COLO829 (cell line): ENCODE measurements around the gene PTPRN2.
A peak's percentile ranks its signal among the peaks of the same experiment; 100 is the strongest.
"Not testable (repeated sequence)": the region's sequence is repeated elsewhere in the genome, so short reads cannot be mapped to it uniquely, and the experiment has no call there.

ENCODE experiments used
- DNase-seq: peaks from one replicate; pipeline ENCODE4 v3.0.0; 2012; ENCODE audit warnings: low spot score

PTPRN2 gene

DNA sequence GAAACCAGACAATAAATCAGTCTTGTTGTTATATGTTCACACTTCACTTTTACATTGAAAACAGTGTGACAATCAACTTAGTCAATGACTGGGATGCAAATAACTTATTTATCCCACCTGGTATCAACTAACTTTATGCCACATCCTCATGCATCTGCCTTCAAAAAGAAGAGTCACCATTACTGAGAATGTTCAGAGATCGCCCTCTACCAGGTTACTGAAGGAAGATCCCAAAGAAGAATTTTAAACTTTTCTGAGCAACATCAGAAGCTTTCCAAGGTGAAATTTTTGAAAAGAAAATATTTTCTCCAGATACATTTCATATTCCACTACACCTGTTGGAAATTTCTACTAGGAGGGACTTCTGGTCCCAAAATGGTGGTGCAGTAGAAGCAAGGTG is 359.5 kb downstream of the PTPRN2 start:
- DNase-seq = no peak

DNA sequence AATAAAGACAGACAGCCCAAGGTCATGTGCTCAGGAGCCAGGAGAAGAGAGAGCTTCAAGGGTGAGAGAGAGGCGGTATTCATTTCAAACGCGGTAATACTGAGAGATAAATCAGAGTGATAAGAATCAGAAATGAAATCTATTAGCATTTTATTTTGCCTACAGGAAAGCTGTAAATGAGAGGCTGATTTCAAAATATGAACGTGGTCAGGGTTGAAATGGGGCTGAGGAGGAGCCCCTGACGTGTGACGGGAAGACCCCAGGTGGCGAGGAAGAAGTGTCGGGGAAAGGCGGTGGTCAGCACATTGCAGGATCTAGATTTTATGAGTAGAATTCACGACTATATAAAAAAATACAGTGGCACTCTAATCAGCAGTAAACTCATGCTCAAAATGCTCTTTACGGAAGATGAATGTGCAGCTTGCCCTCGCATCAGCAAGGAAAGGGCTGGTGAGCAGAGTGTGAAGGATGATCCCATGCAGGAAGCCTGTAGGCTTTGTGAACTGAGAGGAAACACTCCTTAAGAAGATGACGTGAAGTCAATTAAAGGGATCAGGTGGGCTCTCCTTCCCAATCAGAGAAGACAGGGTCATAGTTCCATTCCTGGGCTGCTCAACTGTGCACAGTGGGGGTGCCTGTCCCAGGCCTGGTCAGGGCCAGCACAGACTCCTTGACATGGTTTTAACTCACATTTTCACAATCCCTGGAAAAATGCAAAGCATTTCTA is 360.2 kb downstream of the PTPRN2 start:
- no peak for DNase-seq

DNA sequence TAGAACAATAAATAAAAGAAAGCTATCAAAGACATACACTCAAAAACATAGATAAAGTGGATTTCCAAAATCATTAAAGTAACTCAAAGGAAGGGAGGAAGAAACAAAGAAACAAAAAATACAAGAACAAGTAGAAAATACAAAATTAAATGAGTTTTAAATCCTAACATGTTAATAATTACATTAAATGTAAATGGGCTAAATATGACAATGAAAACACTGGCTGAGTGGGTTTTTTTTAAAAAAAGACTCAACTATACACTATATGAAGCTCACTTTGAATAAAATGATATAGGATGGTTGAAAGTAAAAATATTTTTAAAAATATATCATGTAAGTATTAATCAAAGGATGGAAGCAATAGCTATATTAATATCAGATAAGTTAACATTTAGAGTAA is 371.4 kb downstream of the PTPRN2 start:
- no peak for DNase-seq

DNA sequence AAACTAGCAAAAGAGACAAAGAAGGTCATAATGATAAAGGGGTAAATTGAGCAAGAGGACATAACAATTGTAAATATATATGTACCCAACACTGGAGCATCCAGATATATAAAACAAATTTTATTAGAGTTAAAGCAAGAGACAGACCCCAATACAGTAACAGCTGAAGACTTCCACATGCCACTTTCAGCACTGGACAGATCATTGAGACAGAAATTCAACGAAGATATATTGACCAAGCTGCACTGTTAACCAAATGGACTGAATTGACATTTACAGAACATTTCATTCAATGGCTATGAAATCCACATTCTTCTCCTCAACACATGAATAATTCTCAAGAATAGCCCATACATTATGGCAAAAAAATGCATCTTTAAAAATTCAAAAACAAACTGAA is 378.2 kb downstream of the PTPRN2 start:
- DNase-seq = no peak

DNA sequence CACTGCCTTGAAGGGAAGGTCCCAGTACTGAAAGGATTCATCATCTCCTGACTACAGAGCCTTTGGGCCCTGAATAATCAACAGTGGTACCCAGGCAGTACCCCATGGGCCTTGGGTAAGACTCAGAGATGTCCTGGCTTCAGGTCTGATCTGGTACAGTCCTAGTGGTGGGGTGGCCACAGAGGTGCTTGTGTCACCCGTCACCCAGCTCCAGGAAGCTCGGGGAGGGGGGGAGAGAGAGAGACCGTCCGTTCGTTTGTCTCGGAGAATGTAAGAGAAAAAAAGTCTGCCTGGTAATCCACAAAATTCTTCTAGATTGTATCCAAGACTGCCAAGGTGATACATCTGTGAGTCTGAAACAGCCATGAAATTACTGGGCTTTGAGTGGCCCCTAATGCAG is 381.3 kb downstream of the PTPRN2 start:
- DNase-seq = no peak

DNA sequence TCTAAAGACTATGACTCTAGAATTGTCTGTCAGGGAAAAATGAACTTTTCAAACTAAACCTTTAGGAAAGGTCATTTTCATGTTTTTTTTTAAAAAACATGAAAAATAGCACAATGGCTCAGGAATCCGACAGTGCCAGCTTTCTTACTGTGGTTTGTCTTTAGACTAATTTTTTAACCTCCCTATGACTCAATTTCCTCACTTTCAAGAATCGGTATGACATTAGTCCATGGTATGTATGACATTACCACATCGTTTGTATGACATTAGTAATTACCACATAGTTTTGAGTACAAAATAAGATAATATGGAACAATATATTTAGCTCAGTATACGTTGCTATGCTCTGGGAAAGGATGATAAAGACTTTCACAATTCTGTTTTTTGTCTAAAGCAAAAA is 383.2 kb downstream of the PTPRN2 start:
- no peak for DNase-seq

DNA sequence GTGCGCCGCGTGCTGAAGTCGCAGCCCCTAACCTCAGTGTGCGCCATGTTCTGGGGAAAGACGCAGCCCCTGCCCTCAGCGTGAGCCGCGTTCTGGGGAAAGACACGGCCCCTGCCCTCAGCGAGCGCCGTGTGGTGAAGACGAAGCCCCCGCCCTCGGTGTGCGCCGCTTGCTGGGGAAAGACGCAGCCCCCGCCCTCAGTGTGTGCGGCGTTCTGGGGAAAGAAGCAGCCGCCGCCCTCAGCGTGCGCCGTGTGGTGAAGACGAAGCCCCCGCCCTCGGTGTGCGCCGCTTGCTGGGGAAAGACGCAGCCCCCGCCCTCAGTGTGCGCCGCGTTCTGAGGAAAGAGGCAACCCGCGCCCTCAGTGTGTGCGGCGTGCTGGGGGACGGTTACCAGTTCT is 383.7 kb downstream of the PTPRN2 start:
- not testable (repeated sequence) for DNase-seq

DNA sequence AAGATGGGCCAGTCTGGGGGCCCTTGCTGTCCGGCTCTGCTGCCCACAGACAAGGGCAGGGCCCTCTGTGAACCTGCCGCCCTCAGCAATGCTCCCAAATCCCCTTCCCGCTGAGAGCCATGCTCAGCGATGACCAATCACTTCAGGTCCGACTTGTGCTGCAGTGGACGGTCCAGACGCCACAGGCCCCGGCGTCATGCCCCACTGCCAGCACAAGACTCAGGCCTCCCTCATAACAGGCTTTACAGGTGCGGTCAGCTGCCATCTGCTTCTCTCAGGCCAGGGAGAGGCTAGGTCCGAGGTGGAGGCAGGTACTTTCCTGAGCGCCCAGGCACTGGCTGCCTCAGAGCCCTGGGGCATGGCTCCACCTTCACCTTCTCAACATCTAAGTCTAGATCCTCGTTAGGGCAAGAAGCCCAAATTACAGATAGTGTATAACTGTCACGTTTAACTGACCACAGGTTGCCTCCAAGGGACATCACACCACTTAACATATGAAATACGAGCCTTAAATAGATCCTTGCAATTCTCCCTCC is 393.2 kb downstream of the PTPRN2 start:
- no peak for DNase-seq

DNA sequence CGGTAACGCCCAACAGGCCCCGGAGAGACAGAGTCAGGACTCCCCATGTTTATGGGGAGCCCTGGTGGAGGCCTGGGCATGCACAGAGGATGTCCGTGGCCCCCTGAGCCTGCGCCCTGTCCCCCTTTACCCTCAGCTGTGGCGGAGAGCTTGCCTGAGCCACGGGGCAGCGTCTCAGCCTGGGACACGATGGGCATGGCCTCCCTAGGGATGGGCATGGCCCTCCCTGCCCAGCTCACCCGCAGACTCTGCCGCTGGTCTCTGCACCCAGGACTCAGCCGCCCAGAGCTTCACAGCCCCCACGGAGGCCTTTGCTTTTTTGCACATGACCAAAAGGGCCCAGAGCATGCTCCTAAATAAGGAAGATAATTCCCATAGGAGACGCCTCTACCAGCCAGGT is 394.2 kb downstream of the PTPRN2 start:
- no peak for DNase-seq

DNA sequence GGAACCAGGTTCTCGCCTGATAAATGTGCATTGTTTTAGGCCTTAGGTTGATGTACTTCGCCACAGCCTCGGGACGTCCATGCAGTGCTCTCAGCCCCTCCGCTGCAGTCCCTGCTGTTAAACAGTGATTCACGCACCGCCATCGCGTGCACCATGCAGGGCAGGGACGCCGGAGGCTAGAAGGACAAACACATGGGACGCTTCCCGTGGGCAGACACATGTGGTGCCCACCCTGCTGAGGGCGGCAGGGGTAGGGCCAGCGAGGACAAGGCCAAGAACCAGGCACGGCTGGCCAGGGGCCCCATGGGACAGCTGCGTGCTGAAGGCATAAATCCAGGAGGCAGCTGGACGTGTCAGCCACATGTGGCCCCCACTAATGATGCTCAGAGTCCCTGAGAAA is 394.7 kb downstream of the PTPRN2 start:
- DNase-seq = no peak

DNA sequence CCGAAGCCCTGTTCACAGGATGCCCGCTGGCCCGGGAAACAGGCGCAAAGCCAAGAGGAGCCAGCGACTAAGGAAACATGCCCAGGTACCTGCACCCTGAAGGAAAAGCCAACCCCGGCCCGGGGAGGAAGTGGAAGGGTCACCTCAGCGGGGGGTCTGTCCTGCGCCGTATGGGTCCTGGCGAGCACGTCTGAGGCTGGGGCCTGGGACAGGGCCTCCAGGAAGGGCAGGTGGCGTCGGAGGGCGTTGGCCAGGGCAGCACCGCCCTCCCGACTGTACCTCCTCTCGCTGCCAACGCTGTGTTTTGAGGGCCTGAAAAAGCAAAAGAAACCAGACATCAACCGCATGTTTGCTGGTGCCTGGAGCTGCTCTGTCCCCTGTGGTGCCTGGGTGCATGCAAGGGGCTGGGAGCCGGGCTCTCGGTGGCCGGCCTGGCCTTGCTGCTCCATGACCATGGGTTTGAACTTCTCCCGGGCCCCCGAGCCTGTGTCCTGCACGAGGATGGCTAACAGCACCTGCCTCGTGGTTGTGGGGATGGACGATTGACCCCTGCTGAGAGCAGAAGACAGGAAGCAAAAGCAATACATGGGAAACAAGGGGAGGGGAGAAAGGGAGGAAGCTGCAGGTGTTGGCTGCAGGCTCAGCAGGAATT is 395.3 kb downstream of the PTPRN2 start:
- DNase-seq = no peak

DNA sequence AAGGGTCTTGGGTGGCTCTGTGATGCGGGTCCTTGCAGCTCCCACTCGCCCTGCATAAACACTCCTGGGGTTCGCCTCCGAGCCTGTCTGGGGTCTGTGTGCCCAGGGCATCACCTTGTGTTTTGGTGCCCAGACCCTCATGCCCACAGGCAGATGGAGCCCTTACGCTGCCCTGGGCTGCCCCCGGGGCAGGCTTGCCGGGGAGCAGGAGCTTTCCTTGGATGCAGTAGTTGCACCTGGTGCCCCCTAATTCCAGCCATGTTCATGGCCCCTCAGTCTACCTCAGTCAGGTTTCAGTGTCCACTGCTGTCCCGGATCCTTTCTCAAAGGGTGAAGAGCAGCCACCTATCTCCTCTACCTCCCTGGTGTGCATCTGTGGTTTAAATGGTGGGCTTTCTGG is 396.0 kb downstream of the PTPRN2 start:
- DNase-seq = no peak

DNA sequence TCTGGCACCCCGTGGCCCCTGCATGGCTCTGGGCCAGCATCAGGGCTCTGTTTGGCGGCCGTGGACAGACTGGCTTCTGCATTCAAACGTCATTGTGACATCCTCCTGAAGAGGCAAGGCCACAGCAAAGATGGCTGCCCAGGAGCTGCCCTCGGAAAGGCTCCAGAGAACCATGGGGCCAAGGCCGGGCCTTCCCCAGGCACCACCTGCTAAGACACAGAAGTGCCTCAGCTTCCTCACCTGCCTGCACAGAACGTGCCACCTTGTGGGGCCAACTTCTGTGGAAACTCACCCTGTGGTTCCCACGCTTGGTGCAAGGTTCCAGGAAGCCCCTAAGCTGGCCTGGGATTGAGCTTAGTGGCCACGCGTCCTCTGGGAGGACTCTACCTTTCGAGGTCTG is 396.9 kb downstream of the PTPRN2 start:
- DNase-seq = no peak

DNA sequence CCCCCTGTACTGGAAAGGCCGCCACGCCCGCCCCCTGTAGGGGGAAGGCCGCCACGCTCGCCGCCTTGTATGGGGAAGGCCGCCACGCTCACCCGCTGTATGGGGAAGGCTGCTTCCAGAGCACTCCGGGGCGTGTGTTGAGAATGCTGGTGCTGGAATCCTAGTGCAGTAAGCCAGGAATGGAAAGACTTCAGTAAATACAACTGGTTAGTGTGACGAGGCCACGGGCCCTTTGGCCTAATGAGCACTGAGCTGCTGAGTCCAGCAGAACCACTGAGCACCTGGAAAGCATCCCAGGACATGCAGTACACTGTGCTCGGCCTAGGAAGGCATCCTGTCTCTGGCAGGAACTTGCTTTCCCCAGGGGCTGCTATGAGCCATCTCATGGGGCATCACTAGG is 398.9 kb downstream of the PTPRN2 start:
- no peak for DNase-seq

DNA sequence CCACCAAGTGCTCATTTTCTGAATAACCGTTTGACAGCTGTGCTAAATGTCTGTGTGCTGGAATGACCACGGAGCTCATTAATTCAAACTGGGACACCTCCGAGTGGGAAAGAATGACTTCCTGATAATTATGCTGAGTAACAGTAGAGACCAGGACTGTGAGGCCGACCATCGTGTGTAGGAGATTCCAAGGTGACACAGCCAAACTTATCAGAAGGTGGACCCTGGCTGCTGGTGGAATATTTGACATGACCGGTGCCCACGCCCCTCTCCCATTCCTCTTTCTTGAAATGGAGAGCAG is 400.0 kb downstream of the PTPRN2 start:
- no peak for DNase-seq

DNA sequence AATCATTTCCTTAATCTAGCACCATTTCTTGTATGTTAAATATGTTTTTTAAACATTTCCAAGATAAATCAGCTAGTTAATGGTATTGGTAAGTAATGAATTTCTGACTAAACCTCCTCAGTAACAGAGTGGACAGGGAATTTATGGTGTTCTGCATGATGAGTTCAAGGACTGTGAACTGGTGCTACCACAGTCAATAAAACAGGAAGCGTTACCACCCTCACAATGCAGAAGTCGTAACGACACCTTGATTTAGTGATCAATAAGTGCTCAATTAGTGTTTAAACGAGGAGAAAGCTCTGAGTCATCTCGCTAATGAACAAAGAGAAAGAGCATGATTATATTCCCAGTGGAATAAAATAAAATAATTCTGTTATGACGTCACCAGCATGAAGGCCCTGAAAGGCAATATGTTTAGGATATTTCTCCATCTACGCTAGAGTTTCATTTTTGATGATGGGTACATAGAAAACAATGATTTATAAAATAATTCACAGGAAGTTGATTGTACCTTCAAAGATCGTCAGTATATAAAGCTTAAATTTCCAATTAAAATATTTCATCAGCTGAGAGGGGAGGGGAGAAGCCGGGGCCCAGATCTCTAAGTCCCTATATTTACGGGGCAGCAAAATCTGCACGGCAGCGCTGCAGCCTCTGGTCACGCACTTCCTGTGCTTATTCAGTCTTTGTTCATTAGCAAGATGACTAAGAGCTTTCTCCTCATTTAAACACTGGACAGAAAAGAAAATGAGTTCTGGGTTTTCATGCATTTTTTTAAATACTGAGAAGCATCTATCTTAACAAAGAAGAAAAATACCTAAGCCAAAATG is 400.5 kb downstream of the PTPRN2 start:
- DNase-seq = peak; percentile 8

DNA sequence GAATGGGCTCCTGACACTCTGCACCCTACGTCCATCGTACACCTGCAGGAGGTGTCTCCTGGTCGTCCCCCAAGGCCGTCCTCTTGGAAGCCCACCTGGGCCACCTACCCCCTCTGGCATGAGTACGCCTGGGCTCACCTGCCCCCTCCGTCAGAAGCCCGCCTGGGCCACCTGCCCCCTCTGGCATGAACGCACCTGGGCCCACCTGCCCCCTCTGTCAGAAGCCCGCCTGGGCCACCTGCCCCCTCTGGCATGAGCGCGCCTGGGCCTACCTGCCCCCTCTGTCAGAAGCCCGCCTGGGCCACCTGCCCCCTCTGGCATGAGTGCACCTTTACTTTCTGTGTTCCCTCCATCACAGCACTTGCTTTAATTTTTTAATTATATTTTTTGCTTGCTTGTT is 401.2 kb downstream of the PTPRN2 start:
- no peak for DNase-seq

DNA sequence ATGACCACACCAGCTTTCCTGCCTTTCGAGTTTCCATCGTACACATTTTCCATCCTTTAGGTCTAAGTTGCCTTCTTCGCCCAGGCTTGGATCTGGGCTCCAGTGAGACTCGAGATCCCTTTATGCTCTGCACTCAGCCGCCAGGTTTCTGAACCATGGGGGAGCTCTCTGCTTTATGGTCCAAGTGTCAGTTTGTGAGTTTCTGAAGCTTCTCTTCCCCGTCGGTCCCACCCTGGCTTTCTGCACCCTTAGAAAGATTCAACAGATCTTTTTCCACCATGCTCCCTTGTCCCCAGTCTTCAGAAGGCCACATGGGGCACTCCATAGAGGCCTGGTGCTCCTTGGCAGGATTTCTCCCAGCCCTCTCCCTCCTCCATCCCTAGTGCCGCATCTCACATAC is 402.0 kb downstream of the PTPRN2 start:
- DNase-seq = no peak

DNA sequence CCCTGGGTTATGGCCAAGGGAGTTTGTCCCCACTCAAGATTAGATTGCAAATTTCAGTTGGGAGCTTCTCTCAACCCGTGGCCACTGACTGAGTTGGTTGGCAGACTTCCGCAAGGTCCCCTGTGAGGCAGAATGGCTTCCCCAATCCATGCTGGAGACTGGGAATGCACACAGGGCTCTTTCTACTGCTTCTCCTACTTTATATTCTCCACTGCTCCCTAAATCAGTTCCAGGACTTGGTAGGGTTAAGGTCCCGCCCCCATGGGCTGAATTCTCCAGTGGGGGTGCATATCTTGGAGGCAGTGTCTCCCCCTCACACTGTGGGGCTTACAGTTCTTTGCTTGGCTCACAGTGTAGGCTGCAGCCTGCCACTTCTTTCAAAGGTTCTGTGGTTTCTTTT is 404.2 kb downstream of the PTPRN2 start:
- no peak for DNase-seq

DNA sequence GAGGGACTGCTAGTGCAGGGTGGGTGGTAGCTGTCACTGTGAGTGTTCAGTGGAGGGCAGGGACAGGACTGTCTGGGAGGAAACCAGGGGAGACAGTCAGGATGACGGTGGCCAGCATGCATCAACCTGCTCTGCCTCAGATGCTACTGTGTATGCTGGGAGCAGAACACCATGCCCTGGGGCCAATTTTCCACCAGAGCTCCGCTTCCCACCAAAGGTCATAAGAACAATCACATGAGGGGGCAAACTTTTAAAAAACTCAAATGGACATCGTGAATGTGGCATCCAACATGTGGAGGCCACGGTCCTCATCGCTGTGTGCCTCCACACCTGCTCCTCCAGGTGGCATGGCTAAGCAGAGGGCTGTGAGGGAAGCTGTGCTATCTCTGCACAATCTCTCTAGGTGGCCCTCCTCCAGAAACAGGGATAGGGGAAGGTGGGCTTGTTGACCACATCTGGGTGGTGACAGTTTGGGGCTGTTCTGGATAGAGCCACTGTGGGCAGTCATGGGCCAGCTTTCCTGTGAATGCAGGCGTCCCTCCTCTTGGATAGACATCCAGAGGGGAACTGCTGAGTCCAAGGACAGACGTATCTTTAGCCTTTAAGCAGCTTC is 411.0 kb downstream of the PTPRN2 start:
- no peak for DNase-seq

DNA sequence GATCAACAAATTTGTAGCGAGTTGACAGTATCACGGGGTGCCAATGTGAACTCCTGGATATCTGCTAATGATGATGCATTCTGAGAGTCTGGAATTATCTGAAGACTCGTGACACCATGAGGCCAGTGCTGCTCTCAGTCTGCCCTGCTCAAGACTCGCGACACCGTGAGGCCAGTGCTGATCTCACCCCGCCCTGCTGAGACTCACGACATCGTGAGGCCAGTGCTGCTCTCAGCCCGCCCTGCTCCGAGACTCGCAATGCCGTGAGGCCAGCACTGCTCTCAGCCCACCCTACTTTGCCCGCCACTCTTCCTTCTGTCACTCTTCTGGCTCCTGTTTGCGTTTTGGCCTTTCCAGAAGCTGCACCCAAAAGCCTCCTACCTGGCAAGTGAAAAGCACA is 411.8 kb downstream of the PTPRN2 start:
- no peak for DNase-seq

DNA sequence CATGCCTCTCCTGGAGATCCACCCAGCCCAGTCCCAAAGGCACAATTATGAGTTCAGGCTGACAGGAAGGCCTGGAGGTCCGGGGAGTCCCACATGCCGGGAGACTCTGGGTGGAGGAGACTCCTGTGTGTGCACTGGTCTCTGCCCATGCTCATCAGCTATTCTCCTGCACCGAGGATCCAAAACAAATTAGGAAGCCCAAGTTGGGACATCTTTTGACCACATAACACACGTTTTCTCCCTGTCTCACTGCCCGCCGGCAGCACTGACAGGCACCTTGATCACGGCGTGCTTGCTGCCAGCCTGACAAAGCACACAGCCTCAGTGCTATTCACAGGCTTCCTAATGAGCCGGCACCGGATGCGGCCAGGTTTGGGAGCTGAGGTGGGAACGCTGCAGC is 412.7 kb downstream of the PTPRN2 start:
- no peak for DNase-seq

DNA sequence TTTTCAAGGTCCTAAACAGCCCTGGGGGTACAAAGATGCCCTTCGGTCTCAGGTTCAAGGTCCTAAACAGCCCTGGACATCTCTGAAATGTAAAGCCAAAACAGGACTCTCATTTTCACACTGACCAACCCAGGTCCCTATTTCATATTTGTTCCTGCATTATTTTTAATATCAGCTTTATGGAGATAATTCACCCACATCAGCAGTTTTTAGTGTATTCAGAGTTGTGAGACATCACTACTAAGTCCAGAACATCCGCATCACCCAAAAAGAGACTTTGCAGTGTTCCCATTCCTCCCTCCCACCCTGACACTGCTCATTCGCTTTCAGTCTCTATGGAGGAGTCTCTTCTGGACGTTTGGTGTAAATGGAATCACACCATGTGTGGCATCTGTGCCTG is 420.2 kb downstream of the PTPRN2 start:
- DNase-seq = no peak
